Left cardiac atrium (tissue), 4 donors: ENCODE measurements around the gene ZBTB24. TPM values are rescaled to one million over a fixed set of nuclear protein-coding genes. Genes with fewer than 3 reads are reported as not detected.
"Not testable (repeated sequence)": the region's sequence is repeated elsewhere in the genome, so short reads cannot be mapped to it uniquely, and the experiment has no call there.

Experiments
- ATAC-seq, 2 donors: fragments of 200-7000 bp; cut with Tn5 transposase; one replicate each; pipeline ENCODE4 v1.9.1; 2020; ENCODE audit warnings: mild to moderate bottlenecking in 2 of 2, moderate library complexity in 2 of 2
- DNase-seq: peaks from one replicate; pipeline ENCODE4 v3.0.0-alpha.2; 2020
- intact Hi-C, 2 donors: fragments of 100-400 bp; cut with DNase I; formaldehyde crosslinking; loops; one replicate each; pipeline versions ENCODE4 v1.14.1 to v1.15.1; 2022 to 2023
- long read RNA-seq: library from polyadenylated mRNA; unstranded; transcript quantifications from one replicate; pipeline ENCODE4 v2.0.0, GENCODE V29; 2021
- total RNA-seq, 2 donors: library from RNA; stranded (reverse); fragmentation: NEBNext Ultra II Directional; extraction: Animal tissue kit (Norgen Biotek cat#: 25700); gene quantifications; one replicate each; pipeline ENCODE4 v1.2.1, GENCODE V29; 2021
- donor health status: DM: no; HTN: yes; CAD: no.
- donor health status: DM: no; HTN: yes; CAD: no; lungs with severe emphysema.
- donor health status: DM: yes; HTN: yes; CAD: no.
- donor health status: Dilated cardiomyopathy.

The ZBTB24 gene
- 1 to 10 TPM; 3.3 to 3.9 TPM for total RNA-seq
- long read RNA-seq, full-length matches to known transcripts: 1 of 1 reads
- long read RNA-seq, partial matches to known transcripts: 0 of 1 reads
- long read RNA-seq, other reads (novel, unspliced or antisense): 0 of 1 reads

DNA sequence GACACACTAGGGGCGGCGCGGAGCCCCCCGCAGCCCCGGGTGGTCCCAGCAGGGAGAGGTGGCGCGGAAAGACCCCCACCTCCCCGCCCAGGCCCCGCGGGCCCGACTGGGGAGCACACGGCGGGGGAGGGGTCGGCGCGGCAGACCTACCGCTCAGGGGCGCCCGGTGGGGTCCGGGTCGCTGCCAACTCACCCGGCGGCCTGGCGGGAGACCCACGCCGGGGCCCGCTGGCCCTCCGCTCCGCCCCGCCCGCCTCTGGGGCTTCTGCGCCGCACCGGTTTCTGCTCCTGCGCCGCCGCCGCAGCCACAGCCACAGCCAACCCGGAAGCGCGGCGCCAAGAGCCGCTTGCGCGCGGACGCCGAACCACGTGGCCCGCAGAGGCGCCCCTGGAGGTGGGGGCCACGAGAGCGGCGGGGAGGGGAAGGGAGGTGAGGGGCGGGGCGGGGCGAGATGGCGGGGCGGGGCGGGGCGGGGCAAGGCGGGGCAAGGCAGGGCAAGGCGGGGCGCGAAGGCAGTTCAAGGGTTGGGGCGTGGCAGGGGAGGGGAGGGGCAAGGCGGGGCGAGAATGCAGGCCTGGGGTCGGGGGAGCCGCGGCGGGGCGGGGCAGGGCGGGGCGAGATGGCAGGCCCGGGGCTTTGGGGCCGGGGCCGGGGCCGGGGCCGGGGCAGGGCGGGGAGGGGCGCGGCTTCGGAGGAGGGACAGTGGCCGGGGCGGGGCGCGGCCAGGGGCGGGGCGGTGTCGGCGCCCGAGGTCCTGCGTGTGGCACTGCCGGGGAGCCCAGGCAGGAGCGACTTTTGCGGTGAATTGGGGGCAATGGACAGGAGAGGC lies at the start of gene ZBTB24:
TSS of gene ZBTB24 (minus strand) at position 315 of the 830 bp plus-strand sequence. CDS start 1,193 bp downstream, outside the sequence.
- intact Hi-C loops: no loop called here
- DNase-seq (peak; percentile 93), ATAC-seq (peak; percentile 97 to 98)

DNA sequence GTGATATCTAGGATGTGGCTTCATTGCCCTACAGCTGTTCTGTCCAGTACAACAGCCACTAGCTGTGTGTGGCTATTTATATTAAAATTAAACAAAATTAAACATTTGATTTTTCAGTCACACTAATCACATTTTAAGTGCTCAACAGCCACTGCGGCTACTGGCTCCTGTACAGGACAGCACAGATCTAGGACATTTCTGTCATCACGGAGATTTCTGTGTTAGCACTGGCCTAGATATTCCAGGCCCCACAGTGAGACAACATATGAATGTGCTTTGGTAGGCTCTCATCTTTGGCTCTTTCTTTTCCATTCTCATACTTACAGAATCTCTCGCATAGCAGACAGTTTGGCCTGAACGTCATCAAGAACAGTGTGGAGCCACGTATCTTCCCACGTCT lies 48.4 kb upstream of the ZBTB24 start:
- ATAC-seq: peak in 1 of 2 donors; percentile 30
- intact Hi-C loops: no loop called here
- no peak for DNase-seq

DNA sequence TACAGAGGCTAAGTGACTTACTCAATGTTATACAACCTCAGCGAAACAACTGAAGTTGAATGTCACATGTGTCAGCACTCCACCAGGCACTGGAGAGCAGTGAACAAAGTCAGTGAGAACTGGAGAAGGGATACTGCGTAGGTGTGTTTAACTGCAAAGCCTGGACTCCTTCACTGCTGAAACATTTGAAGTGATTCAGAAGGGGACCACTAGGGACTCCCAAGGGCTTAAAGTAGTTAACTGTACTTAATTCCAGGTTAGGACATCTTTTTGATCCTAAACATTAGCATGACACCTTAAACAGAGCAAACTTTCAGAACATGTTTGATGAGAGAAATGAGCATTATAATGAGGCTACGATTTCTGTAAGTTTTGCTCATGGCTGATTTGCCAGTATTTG lies 45.0 kb upstream of the ZBTB24 start:
- DNase-seq (no peak), ATAC-seq (no peak)
- intact Hi-C loops: no loop called here

DNA sequence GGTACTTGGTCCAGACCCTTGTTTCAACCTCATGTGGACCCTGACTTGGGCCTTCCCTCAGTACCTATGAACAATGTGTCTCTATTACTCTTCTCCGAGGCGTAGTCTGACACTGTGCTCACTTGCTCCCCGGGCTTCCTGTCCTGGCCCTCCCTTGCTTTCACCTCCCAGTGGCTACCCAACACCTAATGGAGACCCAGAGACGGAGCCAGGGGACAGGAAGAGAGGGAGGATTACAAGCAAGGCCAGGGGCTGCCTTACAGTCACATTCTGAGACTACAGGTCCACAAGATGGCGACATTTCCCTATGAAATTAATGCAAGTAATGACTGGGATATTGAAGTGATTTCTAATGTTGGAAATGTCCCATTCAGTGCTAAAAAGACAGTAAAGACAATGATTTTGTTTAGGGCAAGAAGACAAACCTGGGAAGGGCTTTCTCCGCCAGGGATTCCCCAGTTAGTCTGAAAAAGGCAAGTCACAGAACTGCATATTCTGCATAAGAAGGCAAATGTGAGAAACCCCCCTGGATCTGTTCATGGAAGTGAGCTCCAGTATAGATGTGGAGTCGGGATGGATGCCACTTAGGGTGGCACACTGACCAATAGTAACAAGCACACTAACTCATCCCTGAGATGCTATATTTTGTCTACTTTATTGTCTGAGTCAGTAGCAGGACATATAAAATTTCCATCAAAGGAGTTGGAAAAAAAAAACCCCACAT lies 44.0 kb upstream of the ZBTB24 start:
- ATAC-seq (peak; percentile 68 to 79), DNase-seq (peak; percentile 23)
- intact Hi-C loops: no loop called here

DNA sequence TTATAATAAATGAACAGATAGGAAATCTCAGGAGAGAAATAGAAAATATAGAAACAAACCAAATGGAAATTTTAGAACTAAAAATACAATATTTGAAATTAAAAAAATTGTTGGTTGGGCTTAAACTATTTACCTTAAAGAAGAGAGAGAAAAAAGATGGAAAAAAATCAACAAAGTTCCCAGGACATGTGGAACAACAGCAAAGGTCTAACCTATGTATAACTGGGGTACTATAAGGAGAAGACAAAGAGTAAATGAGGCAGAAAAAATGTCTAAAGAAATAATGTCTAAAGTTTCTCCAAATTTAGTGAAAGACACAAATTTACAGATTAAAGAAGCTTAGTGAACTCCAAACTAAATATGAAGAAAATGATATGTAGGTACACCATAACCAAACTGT lies 41.1 kb upstream of the ZBTB24 start:
- DNase-seq: no peak
- intact Hi-C loops: loop anchor here in 1 of 2 donors (5.0 kb wide), 1 partner anchor 518 kb away; no protein-coding TSS in a partner anchor
- ATAC-seq: no peak

DNA sequence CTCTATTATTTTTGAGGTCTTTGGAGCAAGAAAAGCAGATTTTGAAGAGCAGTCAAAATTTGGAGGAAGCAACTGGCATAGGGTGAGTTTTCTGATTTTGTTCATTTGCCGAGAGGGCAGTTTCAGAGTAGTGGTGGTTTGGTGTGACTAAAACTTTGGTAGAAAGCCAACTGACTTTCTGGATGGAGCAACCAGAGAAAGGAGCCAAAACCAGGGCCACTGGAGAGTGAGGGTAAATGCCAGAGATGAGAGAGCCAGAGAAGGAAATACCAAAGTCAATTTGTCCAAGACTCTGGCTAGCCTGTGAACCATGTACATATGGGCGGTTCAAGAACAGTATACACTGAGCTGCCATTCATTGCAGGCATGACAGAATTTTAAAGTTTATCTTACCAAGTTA lies 40.5 kb upstream of the ZBTB24 start:
- intact Hi-C loops: loop anchor here in 1 of 2 donors (5.0 kb wide), 1 partner anchor 519 kb away; no protein-coding TSS in a partner anchor
- peak in 1 of 2 donors; percentile 70 for ATAC-seq
- DNase-seq: no peak

DNA sequence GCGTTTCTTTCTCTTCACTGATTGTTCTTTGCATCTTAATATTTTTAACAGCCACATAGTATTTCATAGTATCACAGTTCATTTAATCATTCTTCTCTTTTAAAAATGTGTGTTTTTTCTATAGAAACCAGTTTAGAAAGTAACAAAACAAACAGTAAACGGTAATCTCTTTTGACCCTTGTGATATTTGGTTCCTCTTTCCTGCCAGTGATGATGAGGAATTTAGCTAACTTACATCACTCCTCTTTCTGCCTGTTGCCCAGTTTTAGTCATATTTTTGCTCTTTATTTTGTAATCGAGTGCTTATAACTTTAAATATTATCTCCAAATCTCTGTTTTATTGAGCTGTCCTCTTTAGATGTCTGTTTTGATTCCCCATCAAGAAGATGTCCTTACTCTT lies 38.1 kb upstream of the ZBTB24 start:
- DNase-seq (no peak), ATAC-seq (no peak)
- intact Hi-C loops: loop anchor here in 1 of 2 donors (5.0 kb wide), 1 partner anchor 521 kb away; no protein-coding TSS in a partner anchor

DNA sequence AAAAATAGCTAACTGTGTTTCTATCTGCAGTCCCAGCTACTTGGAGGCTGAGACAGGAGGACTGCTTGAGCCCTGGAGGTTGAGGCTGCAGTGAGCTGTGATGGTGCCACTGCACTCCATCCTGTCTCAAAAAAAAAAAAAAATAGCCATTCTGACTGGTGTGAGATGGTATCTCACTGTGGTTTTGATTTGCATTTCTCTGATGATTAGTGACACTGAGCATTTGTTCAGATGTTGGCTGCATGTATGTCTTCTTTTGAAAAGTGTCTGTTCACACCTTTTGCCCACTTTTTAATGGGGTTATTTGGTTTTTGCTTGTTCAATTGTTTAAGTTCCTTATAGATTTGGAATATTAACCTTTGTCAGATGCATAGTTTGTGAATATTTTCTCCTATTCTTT lies 36.6 kb upstream of the ZBTB24 start:
- ATAC-seq, DNase-seq: not testable (repeated sequence)
- intact Hi-C loops: loop anchor here in 1 of 2 donors (5.0 kb wide), 1 partner anchor 523 kb away; no protein-coding TSS in a partner anchor

DNA sequence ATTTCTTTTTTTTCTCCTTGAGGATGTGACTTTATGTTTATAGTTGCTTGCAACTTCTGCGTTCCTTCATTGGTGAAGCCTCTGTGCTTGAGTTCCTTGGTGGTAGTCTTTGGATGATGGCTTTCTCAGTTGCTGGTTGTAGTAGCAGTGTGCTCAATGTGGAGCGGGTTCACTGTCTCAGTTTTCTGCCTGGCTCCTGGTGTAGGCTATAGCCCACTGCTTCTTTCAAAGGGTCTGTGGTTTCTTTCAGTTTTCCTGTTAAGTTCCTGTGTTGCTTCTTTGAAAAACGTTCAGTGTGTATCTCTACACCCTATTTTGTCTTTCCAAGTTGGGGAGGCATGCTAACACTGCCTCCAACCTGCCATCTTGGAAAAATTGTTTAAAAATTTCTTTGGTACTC lies 33.9 kb upstream of the ZBTB24 start:
- ATAC-seq (no peak), DNase-seq (no peak)
- intact Hi-C loops: no loop called here

DNA sequence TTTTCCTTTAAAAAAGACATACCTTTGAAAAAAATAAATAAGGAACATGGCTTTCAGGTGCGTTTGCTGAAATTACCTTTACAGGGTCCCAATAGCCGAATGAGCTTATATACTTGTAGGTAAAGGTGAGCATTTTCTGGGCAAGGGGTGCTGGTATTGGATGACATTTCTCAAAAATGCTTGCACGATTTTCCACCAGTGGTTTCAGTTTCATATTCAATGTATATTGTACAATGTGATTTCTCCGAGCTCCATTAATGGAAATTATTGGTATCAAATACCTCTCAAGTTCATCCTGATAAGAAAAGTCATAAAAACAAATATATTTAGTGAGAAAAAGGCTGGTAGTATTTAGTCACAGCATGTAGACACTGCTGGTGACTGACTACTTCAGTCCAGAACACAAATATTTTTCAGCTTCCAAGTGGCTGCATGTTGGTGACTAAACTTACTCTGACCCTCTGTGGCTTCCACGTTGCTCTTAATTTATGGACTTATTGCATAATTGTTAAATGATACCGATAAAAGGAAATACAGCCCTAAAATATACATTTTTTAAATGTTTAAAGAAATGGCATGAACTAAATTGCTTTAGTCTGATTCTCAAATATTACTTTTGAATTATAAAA lies 32.9 kb upstream of the ZBTB24 start:
- DNase-seq: no peak
- intact Hi-C loops: no loop called here
- no peak for ATAC-seq

DNA sequence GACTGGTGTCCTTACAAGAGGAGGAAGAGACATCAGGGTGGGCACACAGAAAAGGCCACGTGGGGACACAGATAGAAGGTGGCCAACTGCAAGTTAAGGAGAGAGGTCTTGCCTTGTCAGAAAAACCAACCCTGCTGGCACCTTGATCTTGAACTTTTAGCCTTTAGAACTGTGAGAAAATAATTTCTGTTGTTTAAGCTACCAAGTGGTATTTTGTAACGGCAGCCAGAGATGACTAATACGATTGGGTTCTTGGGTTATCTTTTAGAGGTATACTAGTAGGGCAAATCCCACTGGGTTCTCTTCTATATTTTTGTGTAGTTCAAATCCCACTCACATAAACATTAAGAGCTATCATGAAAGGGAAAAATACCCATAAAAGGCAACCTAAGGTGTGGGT lies 31.9 kb upstream of the ZBTB24 start:
- no peak for DNase-seq
- intact Hi-C loops: no loop called here
- ATAC-seq: no peak

DNA sequence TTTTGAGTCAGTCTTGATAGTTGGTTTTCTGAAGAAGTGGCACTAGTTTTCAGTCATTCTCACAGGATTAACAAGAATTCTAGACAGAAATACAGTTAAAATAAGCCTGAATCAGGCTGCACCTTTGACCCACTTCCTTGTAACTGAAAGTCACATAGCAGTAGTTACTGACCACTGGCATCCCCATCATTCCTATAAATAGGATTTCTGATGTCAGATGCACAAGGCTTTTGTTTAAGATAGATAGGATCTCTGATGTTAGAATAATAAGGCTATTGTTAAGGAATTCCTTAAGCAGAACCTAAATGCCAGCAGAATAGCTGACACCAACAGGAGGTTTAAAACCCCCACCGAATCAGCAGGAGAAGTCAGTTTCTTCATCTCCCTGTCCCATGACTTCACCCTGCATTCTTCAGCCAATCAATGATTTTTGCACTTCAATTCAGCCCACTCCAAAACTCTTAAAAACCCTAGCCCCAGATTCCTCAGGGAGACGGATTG lies 30.6 kb upstream of the ZBTB24 start:
- no peak for DNase-seq
- intact Hi-C loops: no loop called here
- ATAC-seq: no peak

DNA sequence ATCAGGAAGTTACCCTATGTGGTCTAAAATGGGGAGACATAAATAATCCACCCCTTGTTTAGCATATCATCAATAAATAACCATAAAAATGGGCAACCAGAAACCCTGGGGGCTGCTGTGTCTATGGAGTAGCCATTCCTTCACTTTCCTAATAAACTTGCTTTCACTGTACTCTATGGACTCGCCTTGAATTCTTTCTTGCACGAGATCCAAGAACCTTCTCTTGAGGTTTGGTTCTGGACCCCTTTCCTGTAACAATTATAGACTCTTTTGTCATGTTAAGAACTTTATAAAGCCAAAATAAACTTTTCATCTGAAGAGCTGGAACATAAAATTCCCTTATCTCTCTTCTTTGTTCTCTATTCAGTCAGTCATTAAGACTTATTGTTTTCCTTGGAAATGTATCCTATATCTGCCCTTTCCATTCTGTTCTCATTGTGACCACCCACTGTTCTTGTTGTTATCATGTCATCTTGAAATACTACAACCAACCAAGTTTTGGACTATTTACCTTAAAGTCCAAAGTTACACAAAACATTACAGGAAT lies 29.3 kb upstream of the ZBTB24 start:
- ATAC-seq (peak in 1 of 2 donors; percentile 23), DNase-seq (no peak)
- intact Hi-C loops: no loop called here

DNA sequence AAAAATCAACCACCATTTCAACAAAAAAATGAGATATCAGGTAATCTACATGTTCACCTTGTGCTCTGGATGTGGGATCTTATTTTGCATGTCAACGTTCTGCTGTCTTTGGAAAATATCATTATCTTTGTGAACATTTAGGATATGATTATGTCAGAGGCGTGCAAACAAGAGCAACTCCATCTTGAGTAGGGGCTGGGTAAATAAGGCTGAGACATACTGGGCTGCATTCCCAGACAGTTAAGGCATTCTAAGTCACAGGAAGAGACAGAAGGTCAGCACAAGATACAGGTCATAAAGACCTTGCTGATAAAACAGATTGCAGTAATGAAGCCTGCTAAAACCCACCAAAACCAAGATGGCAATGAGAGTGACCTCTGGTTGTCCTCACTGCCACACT lies 28.8 kb upstream of the ZBTB24 start:
- intact Hi-C loops: no loop called here
- ATAC-seq (no peak), DNase-seq (no peak)

DNA sequence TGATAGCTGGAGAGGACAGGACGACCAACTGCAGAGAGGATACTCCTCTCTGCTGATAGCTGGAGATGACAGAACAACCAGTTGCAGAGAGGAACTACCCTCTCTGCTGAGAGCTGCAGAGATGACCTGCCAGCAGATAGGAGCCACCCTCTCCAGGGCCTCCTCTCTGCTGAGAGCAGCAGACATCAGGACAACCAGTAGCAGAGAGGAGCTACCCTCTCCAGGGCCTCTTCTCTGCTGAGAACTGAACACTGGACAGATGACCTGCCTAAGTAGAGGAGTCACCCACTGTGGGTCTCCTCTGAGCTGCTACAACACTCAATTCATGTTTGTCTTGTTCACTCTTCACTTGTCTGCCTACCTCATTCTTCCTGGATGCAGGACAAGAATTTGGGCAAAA lies 27.3 kb upstream of the ZBTB24 start:
- intact Hi-C loops: no loop called here
- ATAC-seq (no peak), DNase-seq (no peak)

DNA sequence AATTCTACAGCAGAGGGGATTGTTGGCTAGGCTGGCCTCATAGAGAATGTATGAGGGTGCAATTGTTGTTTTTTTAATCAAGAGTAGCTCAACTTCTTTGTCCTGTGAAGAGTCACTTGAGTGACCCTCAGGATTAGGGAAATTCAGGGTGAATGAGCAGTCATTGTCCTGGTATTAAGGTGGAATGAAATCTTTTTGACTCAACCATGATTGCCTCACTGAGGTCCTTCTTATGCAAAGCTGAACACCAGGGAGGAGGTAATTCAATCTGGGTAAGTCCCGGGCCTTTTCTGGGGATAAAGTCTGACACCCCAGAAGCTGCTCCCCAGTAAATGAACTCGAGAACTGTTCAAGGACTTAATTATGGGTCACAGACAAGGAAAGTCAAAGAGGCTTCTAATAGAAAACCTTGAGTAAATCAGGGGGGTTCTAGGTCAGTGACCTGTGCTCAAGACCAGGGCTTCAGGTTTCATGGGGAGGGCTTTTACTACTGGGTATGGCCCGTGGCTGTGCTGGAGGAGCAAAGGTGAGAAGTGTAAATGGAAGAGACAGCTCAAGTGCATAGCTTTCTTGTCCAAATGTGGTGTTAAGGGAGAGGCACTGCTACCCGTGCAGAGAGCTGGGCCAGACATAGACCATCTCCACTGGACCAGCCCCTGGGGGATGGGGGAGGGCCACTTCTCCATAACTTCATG lies 25.3 kb upstream of the ZBTB24 start:
- intact Hi-C loops: no loop called here
- no peak for DNase-seq
- no peak for ATAC-seq

DNA sequence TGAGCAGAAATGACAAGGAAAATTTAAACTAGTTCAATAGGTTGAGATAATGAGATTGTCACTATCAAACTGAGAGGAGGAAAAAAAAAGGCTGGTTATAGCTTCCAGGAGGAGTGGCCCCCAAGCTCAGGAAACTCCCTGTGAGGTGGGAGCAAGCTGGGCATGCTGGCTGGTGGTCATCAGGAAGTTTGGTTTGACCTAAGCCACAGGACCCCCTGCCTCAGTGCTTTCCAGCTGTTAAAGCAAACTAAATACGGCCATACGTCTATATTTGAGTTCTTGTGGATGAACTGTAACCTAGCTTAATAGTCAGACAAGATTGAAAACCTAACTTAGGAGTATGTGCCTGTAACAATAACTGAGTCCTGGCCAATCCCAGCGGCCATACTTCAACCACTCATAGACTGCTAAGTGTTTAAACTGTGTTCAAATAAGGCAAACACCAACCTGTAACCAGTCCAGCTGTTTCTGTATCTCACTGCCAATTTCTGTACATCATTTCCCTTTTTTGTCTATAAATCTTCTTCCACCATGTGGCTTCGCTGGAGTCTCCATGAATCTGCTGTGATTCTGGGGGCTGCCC lies 24.6 kb upstream of the ZBTB24 start:
- no peak for DNase-seq
- intact Hi-C loops: no loop called here
- no peak for ATAC-seq

DNA sequence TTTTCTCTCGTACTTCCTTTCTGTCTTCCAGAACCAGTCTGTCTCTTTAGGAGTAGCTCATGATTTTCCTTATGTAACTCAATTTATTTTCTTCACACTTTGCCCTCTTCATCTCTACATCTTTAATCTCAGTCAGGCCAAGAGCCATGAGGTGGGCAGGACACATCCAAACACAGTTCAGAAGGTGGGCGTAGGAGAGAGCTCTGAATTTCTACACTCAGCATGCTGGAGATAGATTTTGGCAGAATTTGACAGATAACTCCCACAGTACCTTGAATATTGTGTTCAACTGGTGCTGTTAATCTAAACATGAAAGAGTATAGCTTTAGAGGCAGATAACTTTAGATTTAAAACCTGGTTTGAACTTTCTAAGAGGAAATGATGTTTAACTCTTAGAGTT lies 23.8 kb upstream of the ZBTB24 start:
- ATAC-seq (no peak), DNase-seq (no peak)
- intact Hi-C loops: no loop called here
